GM10266 (cell line): Measurements from ENCODE around the gene VARS2.
"Not testable (repeated sequence)": the region's sequence is repeated elsewhere in the genome, so short reads cannot be mapped to it uniquely, and the experiment has no call there.

Experiments
- DNase-seq: peaks from one replicate; pipeline ENCODE4 v3.0.0; 2012; ENCODE audit errors: extremely low spot score
- TF ChIP-seq, protein P1 (sequence below): IDR thresholded peaks from 2 replicates; pipeline ENCODE4 v1.5.1; 2012; ENCODE audit warnings: mild to moderate bottlenecking, low read depth; ENCODE audit not compliant: control insufficient read depth, insufficient read depth; ENCODE audit errors: missing control alignments

VARS2 gene

GRCh38 chr6:30963641-30964040, 49.6 kb downstream of the VARS2 start:
- TF ChIP-seq, protein P1, sequence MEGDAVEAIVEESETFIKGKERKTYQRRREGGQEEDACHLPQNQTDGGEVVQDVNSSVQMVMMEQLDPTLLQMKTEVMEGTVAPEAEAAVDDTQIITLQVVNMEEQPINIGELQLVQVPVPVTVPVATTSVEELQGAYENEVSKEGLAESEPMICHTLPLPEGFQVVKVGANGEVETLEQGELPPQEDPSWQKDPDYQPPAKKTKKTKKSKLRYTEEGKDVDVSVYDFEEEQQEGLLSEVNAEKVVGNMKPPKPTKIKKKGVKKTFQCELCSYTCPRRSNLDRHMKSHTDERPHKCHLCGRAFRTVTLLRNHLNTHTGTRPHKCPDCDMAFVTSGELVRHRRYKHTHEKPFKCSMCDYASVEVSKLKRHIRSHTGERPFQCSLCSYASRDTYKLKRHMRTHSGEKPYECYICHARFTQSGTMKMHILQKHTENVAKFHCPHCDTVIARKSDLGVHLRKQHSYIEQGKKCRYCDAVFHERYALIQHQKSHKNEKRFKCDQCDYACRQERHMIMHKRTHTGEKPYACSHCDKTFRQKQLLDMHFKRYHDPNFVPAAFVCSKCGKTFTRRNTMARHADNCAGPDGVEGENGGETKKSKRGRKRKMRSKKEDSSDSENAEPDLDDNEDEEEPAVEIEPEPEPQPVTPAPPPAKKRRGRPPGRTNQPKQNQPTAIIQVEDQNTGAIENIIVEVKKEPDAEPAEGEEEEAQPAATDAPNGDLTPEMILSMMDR = no peak
- DNase-seq = no peak

- TF ChIP-seq, protein P1 = no peak
- no peak for DNase-seq
Observed at GRCh38 chr6:30964075-30964474, 50.0 kb downstream of the VARS2 start.

- DNase-seq = no peak
Observed at GRCh38 chr6:30965140-30965601, 51.1 kb downstream of the VARS2 start.

GRCh38 chr6:30966154-30966553, 52.1 kb downstream of the VARS2 start:
- TF ChIP-seq, protein P1 = no peak
- DNase-seq = no peak

More at GRCh38 chr6:30965140-30965601, 51.1 kb downstream of the VARS2 start:
- TF ChIP-seq, protein P1 = no peak

GRCh38 chr6:30969171-30969570, 55.1 kb downstream of the VARS2 start:
- not testable (repeated sequence) for DNase-seq

DNA sequence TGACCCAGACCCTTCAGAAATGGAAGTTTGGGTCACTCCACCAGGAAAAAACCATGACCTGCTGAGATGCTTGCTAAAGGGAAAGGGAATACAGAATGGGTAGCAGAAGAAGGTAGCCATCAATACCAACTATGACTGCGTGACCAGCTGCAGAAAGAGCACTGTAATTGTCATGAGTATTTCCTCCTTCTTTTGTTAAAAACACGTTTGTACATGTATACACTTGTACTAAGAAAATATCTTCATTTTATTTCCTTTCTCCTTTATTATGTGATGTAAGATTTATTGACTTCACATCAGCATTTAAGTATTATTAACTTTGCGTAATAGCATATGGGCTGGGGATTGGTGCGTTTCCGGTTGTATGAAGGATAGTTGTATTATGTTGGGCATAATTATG, 56.9 kb downstream of the VARS2 start:
- TF ChIP-seq, protein P1 = no peak
- no peak for DNase-seq

GRCh38 chr6:30972816-30973215, 58.8 kb downstream of the VARS2 start:
- TF ChIP-seq, protein P1 = no peak

More at GRCh38 chr6:30972816-30973215, 58.8 kb downstream of the VARS2 start:
- no peak for DNase-seq
